Muscle layer of colon (tissue), 2 donors: ENCODE data around the gene OR8A1.

Experiments used
- H3K27ac ChIP-seq: one replicate; pipeline ENCODE4 v1.7.0; 2013; ENCODE audit warnings: low read depth, mild to moderate bottlenecking, low read length, moderate library complexity
- H3K27me3 ChIP-seq, 2 donors: one replicate each; pipeline ENCODE4 v1.7.0; 2013; ENCODE audit warnings: low read length in 2 of 2, mild to moderate bottlenecking in 2 of 2; ENCODE audit not compliant: insufficient read depth in 2 of 2, control insufficient read depth in 1 of 2
- H3K36me3 ChIP-seq: one replicate; pipeline ENCODE4 v1.7.0; 2013; ENCODE audit warnings: mild to moderate bottlenecking, low read length; ENCODE audit not compliant: insufficient read depth
- H3K4me1 ChIP-seq: one replicate; pipeline ENCODE4 v1.7.0; 2013; ENCODE audit warnings: mild to moderate bottlenecking, low read length; ENCODE audit not compliant: insufficient read depth
- H3K4me3 ChIP-seq, 2 donors: one replicate each; pipeline ENCODE4 v1.7.0; 2013; ENCODE audit warnings: low read length in 2 of 2, low read depth in 1 of 2, mild to moderate bottlenecking in 1 of 2, moderate library complexity in 1 of 2
- H3K9ac ChIP-seq: one replicate; pipeline ENCODE4 v1.7.0; 2013; ENCODE audit warnings: low read length
- H3K9me3 ChIP-seq: one replicate; pipeline ENCODE4 v1.7.0; 2013; ENCODE audit warnings: mild to moderate bottlenecking, low read length
- donor health status: abdominal sarcoma.
- donor health status: Adenocarcinoma of cecum.

OR8A1 gene

DNA sequence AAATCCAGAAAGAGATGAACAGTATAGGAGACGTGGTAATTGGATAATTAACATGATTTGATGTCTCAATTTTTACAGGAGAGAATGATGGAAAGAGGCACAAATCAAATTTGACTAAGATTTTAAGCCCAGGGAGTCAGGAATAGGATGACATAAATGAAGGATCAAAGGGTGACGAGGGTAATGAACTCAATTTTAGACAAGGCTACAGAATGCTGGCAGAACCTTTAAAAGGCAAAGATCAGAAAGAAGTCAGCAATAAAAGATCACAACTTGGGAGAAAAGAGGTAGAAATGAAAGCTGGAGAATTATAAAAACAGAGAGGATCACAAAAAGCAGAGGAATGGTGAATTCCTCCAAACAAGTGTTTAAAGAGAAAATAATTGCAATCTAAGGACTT is 13.0 kb upstream of the OR8A1 start:
- H3K27me3 ChIP-seq: no peaks in the 10 kb centered on the region
- no peak overlapping the region for H3K4me3 ChIP-seq
- H3K27ac ChIP-seq: no peak overlapping the region
- H3K36me3 ChIP-seq: no peaks in the 10 kb centered on the region
- no peaks in the 10 kb centered on the region for H3K4me1 ChIP-seq
- no peak overlapping the region for H3K9ac ChIP-seq
- no peaks in the 10 kb centered on the region for H3K9me3 ChIP-seq

DNA sequence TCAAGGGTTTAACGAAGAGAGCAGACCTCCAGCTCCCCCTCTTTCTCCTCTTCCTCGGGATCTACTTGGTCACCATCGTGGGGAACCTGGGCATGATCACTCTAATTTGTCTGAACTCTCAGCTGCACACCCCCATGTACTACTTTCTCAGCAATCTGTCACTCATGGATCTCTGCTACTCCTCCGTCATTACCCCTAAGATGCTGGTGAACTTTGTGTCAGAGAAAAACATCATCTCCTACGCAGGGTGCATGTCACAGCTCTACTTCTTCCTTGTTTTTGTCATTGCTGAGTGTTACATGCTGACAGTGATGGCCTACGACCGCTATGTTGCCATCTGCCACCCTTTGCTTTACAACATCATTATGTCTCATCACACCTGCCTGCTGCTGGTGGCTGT is 363 bp downstream of the OR8A1 start:
- Histone ChIP-seq H3K4me1 (no peaks in the 10 kb centered on the region), H3K9ac (no peak overlapping the region), H3K4me3 (no peak overlapping the region), H3K9me3 (no peaks in the 10 kb centered on the region), H3K27me3 (no peaks in the 10 kb centered on the region), H3K27ac (no peak overlapping the region), H3K36me3 (no peaks in the 10 kb centered on the region)

DNA sequence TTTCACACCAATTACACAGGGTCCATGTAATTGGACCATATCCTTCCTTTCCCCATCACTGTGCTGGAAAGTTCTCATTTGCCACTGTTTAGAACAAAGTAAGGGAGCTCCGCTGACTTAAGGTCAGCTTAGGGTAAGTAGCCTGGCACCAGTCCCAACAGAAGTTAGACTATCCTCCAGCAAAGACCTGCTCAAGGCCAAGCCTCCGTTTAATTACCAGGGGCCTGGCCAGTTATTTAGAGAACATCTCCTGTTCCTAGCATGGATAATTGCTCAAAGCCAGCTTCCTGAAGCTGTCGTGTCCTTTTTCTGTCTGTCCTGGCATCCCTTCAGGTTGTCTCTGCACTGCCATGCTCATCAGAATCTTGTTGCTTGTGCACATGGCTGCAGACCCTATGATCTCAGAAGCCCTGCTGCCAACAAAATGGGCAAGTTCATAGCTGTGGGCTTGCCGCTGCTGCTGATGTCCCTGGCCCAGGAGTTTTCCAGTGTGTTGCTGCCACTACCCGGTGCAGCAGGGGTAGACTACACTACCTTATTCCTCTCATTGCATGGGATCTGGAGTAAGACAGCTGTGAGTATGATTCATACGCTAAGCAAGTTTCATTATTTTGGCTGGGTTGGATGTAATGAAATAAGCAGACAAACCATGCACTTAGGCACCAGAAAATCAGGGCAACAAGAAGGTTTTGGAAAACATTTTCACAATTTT is 8.1 kb downstream of the OR8A1 start:
- Histone ChIP-seq H3K4me1 (no peaks in the 10 kb centered on the region), H3K27ac (no peak overlapping the region), H3K36me3 (no peaks in the 10 kb centered on the region), H3K27me3 (no peaks in the 10 kb centered on the region), H3K4me3 (no peak overlapping the region), H3K9me3 (no peaks in the 10 kb centered on the region), H3K9ac (no peak overlapping the region)

DNA sequence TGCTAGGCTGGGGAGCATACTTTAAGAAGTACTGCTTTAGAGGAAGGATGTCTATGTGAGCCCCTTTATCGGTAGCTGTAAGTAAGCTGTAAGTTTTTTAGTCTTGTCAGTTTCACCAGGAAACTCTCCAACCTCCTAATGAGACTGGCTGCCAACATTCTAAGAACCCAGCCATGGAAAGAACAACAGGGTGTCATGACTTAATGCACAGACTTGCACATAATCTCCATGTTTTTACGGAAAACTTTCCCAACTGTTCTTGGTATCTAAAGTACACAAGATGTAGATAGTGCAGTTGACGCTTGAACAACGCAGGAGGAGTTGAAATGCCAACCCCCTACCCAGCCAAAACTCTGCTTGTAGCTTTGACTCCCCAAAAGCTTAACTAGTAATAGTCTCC is 9.0 kb downstream of the OR8A1 start:
- no peak overlapping the region for H3K27ac ChIP-seq
- no peak overlapping the region for H3K4me3 ChIP-seq
- no peaks in the 10 kb centered on the region for H3K4me1 ChIP-seq
- no peak overlapping the region for H3K9ac ChIP-seq
- no peaks in the 10 kb centered on the region for H3K27me3 ChIP-seq
- H3K9me3 ChIP-seq: no peaks in the 10 kb centered on the region
- H3K36me3 ChIP-seq: no peaks in the 10 kb centered on the region

DNA sequence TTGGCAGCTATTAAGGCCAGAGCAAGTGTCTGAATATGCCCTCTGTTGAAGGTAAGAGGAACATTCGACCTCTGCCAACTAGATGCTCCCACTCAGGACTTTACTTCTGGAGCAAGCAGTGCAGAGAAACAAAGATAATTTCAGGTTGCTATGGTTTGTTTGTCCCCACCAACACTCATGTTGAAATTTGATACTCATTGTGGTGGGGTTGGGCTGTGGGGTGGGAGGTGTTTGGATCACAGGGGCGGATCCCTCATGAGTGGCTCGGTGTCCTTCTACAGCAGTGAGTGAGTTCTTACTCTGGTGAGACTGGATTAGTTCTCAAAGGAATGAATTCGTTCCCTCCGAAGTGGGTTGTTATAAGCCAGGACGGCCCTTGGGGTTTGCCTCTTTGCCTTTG is 12.0 kb downstream of the OR8A1 start:
- Histone ChIP-seq H3K27ac (no peak overlapping the region), H3K27me3 (no peaks in the 10 kb centered on the region), H3K36me3 (no peaks in the 10 kb centered on the region), H3K4me1 (no peaks in the 10 kb centered on the region), H3K9ac (no peak overlapping the region), H3K4me3 (no peak overlapping the region), H3K9me3 (no peaks in the 10 kb centered on the region)

DNA sequence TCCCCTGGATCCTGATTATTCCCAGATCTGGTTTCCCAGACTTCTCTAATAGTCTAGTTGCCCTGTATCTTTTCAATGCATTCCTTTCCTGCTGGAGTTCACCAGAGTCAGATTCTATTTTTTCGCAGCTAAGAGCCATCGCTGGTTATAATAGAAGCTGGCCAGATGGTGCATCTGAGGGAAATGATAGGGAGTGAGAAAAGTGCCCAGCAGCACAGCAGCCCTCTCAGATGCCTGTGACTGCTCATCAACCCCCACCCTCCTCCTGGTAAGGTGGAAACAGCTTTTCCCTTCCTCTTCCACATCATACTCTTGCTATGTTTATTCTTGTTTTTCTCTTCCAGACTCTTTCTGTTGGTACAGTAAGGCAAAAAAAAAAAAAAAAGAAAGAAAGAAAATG is 12.8 kb downstream of the OR8A1 start:
- H3K4me3 ChIP-seq: no peak overlapping the region
- H3K9me3 ChIP-seq: no peaks in the 10 kb centered on the region
- no peak overlapping the region for H3K27ac ChIP-seq
- H3K9ac ChIP-seq: no peak overlapping the region
- no peaks in the 10 kb centered on the region for H3K4me1 ChIP-seq
- H3K27me3 ChIP-seq: no peaks in the 10 kb centered on the region
- no peaks in the 10 kb centered on the region for H3K36me3 ChIP-seq

DNA sequence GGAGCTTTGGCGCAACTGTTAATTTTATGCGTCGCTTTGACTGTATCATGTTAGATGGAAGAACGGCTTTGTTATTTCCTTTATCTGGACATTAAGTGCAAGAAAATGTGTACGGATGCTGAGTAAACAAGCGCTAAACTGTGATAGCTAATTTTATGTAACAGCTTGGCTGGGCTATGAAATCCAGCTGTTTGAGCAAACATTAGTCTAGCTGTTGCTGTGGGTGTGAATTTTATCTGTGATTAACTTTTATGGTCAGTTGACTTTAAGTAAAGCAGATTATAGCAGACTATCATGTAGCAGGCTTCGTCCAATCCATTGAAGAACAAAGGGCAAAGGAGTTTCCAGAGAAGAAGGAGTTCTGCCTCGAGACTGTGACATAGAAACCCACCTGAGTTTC is 14.0 kb downstream of the OR8A1 start:
- H3K9me3 ChIP-seq: no peaks in the 10 kb centered on the region
- no peak overlapping the region for H3K27ac ChIP-seq
- no peak overlapping the region for H3K9ac ChIP-seq
- H3K4me1 ChIP-seq: no peaks in the 10 kb centered on the region
- no peak overlapping the region for H3K4me3 ChIP-seq
- no peaks in the 10 kb centered on the region for H3K36me3 ChIP-seq
- no peaks in the 10 kb centered on the region for H3K27me3 ChIP-seq

DNA sequence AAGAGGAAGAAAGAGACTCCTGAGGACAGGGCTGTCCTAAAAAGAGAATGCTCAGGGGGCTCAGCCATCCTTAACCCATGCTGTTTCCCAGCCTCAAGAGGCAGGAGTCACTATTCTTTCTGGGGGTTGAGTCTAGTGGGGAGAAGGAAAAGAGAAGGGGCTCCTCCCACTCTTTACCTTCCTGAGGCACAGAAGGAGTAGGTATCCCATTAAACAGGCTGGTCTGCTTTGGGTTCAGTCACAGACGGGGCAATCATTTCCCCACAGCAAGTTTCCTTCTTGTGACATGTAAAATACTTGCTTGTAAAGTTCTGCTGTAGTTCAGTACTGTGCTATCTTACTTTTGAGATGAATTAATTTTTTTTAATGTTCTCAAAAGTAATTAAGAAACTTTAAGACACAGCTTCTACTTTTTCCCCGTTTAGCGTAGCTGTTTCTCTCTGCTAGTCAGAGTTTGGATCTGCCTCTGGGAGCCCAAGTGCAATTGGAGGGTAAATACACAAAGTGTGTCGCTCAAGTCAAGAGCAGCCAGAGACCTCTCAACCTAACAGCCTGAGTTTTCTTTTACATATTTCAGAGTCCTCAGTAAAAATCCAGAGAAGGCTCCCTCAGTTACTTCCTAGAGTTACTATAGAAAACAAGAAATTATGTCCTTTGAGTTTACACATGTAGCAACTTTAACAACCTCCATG is 15.0 kb downstream of the OR8A1 start:
- no peaks in the 10 kb centered on the region for H3K27me3 ChIP-seq
- no peak overlapping the region for H3K9ac ChIP-seq
- no peaks in the 10 kb centered on the region for H3K4me1 ChIP-seq
- no peak overlapping the region for H3K27ac ChIP-seq
- no peak overlapping the region for H3K4me3 ChIP-seq
- no peaks in the 10 kb centered on the region for H3K9me3 ChIP-seq
- no peaks in the 10 kb centered on the region for H3K36me3 ChIP-seq

DNA sequence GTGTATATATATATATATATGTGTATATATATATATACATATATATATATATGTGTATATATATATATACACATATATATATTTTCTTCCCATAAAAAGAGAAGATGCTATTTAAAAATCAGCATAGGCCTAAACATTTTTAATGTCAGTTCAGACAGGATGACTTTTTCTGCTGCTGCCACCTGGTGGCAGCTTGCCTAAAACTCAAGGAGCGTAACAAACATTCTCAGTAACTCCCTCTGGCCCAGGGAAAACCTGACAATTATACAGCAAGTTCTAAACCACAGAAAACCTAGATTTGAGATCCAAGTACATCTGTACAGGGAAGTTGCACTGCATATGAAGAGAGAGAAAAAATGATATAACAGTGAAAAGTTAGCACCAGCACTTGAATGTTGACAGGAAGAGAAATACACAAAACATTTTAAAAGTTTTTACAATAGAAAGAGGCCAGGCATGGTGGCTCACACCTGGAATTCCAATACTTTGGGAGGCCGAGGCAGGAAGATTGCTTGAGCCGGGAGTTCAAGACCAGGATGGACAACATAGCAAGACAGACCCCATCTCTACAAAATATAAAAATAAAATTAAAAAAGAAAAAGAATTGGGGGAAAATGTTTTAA is 16.6 kb downstream of the OR8A1 start:
- H3K9ac ChIP-seq: no peak overlapping the region
- H3K4me1 ChIP-seq: no peaks in the 10 kb centered on the region
- H3K27me3 ChIP-seq: no peaks in the 10 kb centered on the region
- no peak overlapping the region for H3K27ac ChIP-seq
- no peaks in the 10 kb centered on the region for H3K36me3 ChIP-seq
- no peaks in the 10 kb centered on the region for H3K9me3 ChIP-seq
- no peak overlapping the region for H3K4me3 ChIP-seq

DNA sequence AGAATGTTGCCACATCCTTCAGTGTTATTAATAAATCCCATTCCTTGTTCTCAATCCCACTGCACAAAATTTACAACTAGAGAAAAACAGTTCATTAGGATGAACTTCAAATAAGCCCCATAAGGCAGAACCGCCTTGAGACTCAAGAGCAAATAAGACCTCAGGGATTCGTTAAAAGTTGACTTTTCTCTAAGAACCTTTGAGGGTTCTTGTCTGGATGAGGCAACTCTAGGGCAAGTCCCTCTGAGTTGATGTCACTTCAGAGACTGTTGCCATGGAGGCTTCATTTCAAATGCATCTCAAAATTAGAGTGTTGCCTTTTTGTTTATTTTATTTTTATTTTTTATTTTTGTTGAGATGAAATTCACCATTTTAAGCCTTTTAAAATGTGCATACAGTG is 21.6 kb downstream of the OR8A1 start:
- Histone ChIP-seq H3K9me3 (no peaks in the 10 kb centered on the region), H3K27ac (no peak overlapping the region), H3K4me1 (no peaks in the 10 kb centered on the region), H3K36me3 (no peaks in the 10 kb centered on the region), H3K27me3 (no peaks in the 10 kb centered on the region), H3K9ac (no peak overlapping the region), H3K4me3 (no peak overlapping the region)

DNA sequence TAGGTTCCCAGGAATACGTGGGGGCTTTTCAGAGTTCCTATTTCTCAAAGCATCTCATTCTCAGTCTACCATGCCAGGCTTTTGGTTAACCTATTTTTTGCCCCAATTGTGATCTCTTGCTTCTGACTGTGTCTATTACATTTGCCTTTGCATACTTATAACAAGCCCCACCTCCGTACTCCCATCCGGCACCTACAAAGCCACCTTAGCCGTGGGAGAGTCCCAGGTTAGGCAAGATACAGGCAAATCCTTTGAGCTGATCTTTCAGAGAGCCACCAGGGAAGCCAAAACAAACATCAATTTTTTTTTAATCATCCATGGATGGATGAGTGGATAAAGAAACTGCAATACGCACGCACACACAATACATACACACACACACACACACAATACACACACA is 22.8 kb downstream of the OR8A1 start:
- Histone ChIP-seq H3K9me3 (no peaks in the 10 kb centered on the region), H3K9ac (no peak overlapping the region), H3K4me1 (no peaks in the 10 kb centered on the region), H3K27me3 (no peaks in the 10 kb centered on the region), H3K27ac (no peak overlapping the region), H3K36me3 (no peaks in the 10 kb centered on the region), H3K4me3 (no peak overlapping the region)

DNA sequence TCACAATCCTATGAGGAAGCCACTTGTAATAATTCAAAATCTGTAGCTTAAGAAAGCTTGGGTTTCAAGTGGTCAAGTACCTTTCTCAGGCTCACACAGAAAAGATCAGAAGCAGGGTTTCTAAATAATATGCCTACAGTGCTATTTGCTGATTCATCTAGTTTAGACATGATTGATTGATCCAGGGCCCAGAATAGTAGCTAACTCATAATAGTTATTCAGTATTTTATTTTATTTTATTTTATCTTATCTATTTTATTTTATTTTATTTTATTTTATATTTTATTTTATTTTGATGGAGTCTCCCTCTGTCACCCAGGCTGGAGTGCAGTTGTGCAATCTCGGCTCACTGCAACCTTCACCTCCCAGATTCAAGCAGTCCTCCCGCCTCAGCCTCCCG is 25.5 kb downstream of the OR8A1 start:
- H3K36me3 ChIP-seq: no peaks in the 10 kb centered on the region
- no peaks in the 10 kb centered on the region for H3K4me1 ChIP-seq
- no peak overlapping the region for H3K27ac ChIP-seq
- H3K9ac ChIP-seq: no peak overlapping the region
- no peak overlapping the region for H3K4me3 ChIP-seq
- H3K27me3 ChIP-seq: no peaks in the 10 kb centered on the region
- no peaks in the 10 kb centered on the region for H3K9me3 ChIP-seq
